GM18873 (cell line): ENCODE measurements around the gene XYLT1.
"Not testable (repeated sequence)": the region's sequence is repeated elsewhere in the genome, so short reads cannot be mapped to it uniquely, and the experiment has no call there.

Experiments
- ATAC-seq: cut with Tn5 transposase; IDR thresholded peaks from one replicate; pipeline ENCODE4 v1.9.1; 2021; ENCODE audit warnings: mild to moderate bottlenecking, moderate library complexity, moderate number of reproducible peaks; ENCODE audit not compliant: unreplicated experiment, low FRiP score

Gene XYLT1

DNA sequence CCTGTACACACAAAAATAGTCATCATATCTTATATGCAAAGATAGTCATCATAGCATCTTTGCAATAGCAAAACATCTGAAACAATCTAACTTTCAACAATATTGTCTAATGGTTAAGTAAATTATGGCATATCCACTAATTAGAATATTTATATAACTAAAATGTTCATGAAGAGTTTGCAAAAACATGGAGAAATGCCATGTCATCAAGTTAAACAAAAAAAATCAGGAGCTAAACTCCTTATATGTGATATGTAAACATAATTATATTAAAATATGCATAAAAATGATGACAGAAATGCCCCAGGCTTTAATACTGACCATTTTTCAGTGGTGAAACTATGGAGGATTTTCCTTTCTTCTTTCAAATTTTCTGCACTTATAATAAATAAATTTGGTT lies 22.3 kb upstream of the XYLT1 start:
- no peak for ATAC-seq

DNA sequence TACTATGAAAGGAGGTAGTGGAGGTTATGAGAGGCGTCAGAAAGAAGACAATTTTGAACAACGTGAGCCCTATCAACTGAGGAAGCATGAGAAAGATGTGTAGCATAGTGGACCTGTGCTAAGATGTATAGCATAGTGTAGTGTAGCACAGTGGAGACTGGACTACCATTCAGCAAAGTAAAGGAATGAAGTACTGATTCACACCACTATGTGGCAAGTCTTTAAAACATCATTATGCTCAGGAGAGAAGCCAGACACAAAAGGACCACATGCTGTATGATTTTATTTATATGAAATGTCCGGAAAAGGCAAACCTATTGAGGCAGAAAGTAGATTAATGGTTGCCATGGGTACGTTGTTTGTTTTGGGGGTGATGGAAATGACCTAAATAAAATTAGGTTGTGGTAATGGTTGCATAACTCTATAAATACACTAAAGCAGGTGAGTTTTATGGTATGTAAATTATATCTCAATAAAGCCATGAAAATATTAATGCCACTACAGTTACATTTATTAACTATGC lies 20.4 kb upstream of the XYLT1 start:
- no peak for ATAC-seq

DNA sequence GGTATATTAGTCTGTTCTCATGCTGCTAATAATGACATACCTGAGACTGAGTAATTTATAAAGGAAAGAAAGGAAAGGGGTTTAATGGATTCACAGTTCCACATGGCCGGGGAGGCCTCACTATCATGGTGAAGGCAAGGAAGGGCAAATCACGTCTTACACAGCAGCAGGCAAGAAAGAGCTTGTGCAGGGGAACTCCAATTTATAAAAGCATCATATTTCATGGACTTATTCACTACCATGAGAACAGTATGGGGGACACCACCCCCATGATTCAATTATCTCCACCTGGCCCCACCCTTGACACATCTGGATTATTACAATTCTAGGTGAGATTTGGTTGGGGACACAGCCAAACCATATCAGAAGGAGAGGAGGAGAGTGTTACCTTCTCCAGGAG lies 17.7 kb upstream of the XYLT1 start:
- ATAC-seq: no peak

DNA sequence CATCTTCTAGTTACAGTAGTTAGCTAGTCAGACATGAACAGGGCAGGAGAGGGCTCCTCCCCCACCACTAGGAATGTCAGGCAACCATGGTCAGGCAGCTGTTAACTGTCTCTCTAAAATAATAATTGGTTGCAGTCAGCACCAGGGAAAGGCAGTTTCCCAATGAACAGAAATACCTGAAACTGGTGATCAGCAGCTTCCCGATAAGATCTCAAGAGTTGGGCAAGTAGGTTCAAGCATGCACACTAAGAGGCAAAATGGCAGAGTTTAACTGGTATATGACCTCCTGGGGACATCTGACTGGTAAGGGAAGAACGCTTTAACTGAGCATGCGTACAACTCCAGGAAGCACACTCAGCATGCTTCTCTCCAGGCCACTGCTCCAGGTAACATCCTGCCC lies 12.6 kb upstream of the XYLT1 start:
- ATAC-seq: no peak

DNA sequence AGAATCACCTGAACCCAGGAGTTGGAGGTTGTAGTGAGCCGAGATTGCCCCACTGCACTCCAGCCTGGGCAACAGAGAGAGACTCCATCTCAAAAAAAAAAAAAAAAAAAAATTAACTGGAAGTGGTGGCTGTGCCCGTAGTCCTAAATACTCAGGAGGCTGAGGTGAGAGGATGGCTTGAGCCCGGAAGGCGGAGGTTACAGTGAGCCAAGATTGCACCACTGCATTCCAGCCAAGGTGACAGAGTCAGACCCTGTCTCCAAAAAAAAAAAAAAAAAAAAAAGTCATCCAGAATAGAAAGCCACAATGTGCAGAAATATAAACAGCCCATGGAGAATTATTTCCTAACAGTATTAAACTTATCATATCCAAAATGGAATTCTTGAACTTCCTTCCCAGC lies 11.6 kb upstream of the XYLT1 start:
- ATAC-seq: not testable (repeated sequence)

DNA sequence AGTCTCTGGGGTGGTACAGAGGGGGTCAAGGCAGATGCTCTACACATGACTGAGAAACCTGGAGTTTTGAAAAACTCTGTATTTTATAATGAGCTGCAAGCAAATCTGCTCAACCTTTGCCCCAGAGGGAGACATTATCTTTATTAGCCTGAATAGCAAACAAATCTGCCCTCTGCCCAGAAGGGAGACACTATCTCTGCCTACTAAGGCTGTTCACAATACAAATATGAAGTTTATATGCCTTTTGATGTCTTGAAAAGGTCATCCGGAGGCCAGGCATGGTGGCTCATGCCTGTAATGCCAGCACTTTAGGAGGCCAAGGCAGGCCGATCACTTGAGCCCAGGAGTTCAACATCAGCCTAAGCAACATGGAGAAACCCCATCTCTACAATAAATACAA lies 11.0 kb upstream of the XYLT1 start:
- ATAC-seq: no peak

GRCh38 chr16:17477260-17477545 lies 6.4 kb upstream of the XYLT1 start:
- not testable (repeated sequence) for ATAC-seq

DNA sequence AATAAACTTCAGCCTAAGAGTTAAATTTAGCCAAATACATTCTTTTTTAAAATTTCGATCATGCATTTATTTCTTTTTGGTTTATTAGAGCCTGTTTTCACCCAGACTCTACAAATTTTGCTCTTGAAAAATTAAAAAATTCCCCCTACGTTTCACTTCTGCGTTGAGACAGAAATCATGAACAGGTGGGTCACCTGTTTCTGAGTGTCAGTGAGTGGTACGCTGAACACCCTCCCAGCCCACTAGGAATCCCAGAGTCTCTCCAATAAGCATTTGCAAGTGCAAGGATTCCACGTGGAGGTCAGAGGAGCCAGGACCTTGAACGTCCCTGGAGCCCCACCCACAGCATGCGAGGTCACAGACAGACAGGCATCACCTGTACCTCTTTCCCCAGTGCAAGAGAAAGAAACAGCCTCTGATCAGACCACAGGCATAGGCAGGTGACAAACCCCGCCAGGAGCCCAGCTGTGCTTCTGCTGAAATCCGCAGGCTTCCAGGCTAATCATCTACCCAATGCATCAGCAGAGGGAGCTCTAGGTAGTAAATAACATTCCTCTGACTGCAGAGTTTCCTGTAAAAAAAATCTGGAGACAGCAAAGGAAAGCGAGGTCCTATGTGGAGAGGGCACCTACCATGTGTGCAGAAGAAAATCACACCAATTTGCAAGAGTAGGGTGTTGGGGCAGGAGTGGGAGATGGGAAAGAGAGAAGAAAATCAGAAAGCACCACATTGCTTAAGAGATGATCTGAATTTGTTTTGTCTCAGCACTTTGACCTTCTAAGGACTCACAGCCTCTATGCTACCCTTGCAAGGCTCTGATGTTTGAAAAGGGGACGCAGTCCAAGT lies 5.9 kb upstream of the XYLT1 start:
- ATAC-seq: no peak

- ATAC-seq: no peak
Measured at GRCh38 chr16:17475104-17475503, 4.3 kb upstream of the XYLT1 start.

- ATAC-seq: no peak
Measured at GRCh38 chr16:17474572-17474971, 3.8 kb upstream of the XYLT1 start.

DNA sequence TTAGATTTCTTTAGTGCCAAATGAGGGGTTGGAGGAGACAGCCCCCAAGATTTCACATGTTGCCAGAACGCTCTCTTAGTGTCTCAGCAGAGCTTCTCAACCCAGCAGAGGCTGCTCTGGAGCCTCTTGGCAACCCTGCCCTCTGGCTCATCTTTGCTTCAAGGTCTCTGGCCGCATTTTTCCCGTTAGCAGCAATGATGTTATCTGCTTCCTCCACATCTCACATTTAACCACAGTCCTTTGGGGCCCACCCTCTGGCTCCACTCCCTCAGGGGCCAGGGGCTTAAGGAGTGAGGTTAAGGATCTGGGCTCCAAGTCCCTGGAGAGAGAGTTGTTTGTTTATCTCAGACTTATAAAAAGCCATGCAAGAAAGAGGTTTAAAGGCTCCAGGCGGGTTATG lies 3.3 kb upstream of the XYLT1 start:
- ATAC-seq: no peak

DNA sequence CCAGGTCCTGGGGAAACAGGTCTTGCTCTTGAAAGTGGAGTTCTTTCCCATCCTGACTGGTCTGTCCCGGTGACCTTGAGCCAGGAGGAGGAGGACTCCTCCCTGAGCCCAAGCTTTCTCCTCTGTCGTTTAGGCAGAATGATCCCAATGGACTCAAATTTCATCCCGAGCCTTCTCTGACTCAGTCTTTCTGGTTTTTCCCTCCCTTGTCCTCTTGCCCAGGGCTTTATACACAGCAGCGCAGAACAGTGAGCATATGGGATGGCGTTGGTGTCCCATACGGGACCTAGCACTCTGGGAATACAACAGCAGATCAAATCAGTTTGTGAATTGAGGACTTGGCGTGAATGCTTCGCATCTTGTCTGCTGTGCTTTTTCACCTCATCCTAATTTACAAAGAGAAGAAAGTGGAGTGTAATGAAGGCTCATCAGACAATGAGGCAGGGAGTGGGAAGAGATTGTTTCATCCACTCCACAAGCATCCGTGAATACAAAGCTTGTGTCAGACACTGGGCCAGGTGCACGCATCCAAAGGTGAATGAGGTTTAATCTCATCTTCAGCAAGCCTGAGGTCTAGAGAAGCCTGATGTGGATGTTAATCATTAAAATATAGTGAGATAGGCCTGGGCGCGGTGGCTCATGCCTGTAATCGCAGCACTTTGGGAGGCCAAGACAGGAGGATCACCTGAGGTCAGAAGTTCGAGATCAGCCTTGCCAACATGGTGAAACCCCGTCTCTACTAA lies 1.1 kb upstream of the XYLT1 start:
- ATAC-seq: no peak

DNA sequence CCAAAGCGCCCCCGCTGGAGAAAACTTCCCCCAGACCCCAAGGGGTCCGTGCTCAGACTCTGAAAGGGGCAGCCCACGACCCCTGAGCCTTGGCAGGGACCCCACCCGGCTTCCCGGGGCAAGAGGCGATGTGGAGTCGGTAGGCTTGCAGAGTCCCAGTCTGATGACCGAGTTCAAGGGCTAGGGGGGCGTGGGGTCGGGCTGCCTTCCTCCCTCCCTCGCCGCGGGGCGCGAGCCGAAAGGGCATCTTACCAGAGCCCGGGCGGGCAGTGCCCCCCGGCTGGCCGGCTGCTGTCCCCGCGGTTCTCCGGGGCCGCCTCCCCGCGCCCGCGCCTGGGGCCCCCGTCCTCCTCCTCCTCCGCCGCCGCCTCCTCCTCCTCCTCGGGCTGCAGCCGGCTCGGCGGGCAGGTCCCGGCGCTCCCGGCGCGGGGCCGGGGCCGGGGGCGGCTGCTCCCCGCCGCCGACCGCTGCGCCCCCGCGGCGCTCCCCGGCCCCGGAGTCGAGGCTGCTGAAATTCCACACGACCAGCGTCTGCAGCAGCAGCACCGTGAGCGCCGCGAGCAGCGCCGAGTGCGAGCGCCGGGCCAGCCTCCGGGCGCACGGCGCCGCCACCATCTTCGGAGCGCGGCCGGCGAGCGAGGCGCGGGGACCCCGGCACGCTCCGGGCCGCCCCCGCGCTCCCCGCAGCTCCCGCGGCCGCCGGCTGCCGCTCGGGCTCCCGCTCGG lies 415 bp downstream of the XYLT1 start:
- no peak for ATAC-seq

DNA sequence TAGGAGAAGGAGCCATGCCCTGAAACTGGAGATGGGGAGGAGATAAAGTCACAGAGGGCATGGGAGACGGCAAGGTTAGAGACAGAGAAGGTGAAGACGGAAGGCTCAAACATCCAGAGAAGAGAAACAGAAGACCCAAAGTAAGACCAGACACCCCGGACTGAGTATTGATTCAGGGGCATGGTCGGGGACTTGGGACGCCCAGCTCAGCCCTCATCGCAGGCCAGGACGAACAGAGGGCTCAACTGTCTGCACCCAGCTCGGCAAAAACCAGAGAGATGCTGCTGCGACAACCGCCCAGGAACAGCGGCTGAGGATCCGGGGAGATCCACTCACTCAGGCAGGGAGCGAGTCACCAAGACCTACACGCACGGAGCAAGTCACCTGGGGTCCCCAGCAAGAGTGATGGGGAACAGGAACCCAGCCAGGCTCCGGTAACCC lies 999 bp downstream of the XYLT1 start:
- no peak for ATAC-seq

GRCh38 chr16:17469011-17469740 lies 1.6 kb downstream of the XYLT1 start:
- no peak for ATAC-seq

GRCh38 chr16:17468611-17469010 lies 2.1 kb downstream of the XYLT1 start:
- no peak for ATAC-seq

DNA sequence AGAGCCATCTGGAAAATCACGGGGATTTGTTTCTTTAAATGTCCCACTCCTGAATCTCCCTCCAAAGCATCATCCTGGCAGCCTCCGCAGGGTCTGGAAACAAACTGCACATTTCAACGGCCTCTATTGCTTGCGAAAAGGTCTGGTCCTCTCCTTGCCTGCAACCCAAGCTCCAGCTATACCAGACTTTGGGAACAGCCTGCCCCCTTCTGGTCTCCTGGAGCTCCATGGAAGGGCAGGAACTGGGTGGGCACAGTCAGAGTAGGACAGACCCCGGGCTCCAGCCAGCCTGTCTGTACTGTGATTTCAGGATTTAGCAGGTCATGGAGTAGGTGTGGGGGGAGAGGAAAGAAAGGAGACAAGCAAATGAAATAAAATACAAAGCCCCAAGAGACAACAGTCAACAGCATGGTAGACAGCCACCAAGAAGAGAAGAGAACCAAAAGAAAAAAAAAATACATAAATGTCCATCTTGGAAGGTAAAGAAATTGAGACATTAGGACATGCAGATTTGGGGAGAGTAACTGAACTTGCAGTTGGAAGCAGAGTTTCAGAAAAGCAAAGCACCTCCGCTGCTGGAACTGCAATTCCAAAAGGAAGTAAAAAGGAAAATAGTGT lies 2.7 kb downstream of the XYLT1 start:
- no peak for ATAC-seq

GRCh38 chr16:17466876-17467275 lies 3.9 kb downstream of the XYLT1 start:
- ATAC-seq: no peak

GRCh38 chr16:17465460-17465859 lies 5.3 kb downstream of the XYLT1 start:
- ATAC-seq: no peak

DNA sequence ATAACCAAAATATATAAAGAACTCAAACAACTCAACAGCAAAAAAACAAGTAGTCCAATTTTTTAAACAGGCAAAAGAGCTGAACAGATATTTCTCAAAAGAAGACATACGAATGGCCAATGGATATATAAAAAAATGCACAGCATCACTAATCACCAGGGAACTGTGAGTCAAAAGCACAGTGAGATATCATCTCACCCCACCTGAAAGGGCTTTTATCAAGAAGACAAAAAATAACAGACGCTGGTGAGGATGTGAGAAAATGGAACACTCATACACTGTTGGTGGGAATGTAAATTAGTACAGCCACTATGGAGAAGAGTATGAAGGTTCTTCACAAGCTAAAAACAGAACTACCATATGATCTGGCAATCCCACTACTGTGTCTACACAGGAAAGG lies 7.4 kb downstream of the XYLT1 start:
- no peak for ATAC-seq
